SK-N-SH treated with all-trans-retinoic acid at 6 μM for 48 hours (cell line): ENCODE data around the gene ADH5.

ENCODE experiments used
- ARNTL ChIP-seq: fragments of 450-650 bp; formaldehyde crosslinking; IDR thresholded peaks from 2 replicates; pipeline ENCODE4 v1.5.0; 2020; ENCODE audit warnings: low read depth, mild to moderate bottlenecking, moderate library complexity, borderline replicate concordance
- ZNF70 ChIP-seq: fragments of 450-650 bp; formaldehyde crosslinking; IDR thresholded peaks from 2 replicates; pipeline ENCODE4 v1.5.0; 2020; ENCODE audit warnings: mild to moderate bottlenecking, moderate library complexity

DNA sequence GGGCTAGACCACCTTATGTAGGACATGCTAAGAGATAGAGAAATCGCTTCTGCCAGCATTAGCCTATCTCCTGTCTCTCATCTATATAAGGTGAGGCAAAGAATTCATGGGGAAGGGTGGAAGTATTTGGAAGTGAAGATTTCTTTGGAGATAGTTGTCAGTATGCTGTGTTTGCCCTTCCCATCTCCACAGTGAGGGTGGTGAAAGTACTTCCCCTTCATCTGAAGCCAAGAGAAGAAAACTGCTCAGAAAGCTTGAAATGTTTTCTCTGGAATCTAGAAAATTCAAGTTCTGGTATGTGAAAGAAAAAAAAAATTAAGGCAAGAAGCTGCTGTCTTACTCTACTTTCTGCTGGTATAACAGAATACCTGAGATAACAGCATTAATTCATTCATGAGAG lies 12.3 kb upstream of the ADH5 start:
- TF ChIP-seq ZNF70 (CRISPR knock-in tag) (no peak), ARNTL (CRISPR knock-in tag) (no peak)
